Measurements from ENCODE around the gene BECN2.
"Not testable (repeated sequence)": the region's sequence is repeated elsewhere in the genome, so short reads cannot be mapped to it uniquely, and the experiment has no call there.

Gene BECN2

DNA sequence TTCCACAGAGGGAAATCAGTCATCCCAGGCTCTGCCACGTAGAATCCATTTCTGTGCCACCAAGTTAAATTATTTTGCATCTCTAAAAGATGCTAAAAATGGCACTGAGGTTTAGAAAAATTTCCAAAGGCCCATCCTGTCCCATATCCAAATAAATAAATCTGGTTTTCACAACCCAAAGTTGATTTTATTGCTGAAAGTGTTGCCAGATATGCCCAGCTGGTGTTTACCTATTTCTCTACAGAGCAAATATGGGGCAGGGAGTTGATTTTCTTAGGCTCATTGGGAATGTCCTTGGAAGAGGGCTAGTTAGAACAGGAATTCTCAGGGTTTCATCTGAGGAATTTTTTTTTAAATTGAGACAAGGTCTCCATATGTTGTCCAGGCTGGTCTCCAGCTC is 22.4 kb downstream of the BECN2 start:
- no peak for TF ChIP-seq CTCF (IDR thresholded peaks at IDR 0.05; ENCODE audit: unreplicated experiment in 3 of 3)
- no peak overlapping the region for H3K27ac Mint-ChIP-seq
- peaks cover 4% of the 10 kb centered on the region for H3K36me3 Mint-ChIP-seq (ENCODE audit: low read depth)
- H3K27me3 Mint-ChIP-seq (ENCODE audit: low read depth): peaks cover 4% of the 10 kb centered on the region
- H3K9me3 Mint-ChIP-seq: peaks cover 8% of the 10 kb centered on the region
- H3K4me1 Mint-ChIP-seq: no peaks in the 10 kb centered on the region
- no peak overlapping the region for H3K4me3 Mint-ChIP-seq

DNA sequence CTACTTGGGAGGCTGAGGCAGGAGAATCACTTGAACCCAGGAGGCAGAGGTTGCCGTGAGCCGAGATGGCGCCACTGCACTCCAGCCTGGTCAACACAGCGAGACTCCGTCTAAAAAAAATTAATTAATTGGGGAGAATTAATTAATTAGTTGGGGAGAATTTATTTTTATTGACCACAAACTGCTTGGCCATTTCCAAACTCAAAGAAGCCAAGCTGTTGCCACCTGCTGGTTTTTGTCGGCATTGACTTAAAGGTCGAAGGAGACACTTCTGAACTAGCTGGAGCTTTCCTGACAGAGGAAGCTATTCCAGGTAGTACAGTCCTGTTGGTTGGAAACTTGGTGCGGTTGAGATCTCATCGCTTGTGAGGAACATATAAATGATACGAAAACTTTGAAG is 28.2 kb downstream of the BECN2 start:
- peaks cover 6% of the 10 kb centered on the region for H3K27me3 Mint-ChIP-seq (ENCODE audit: low read depth)
- no peak overlapping the region for H3K27ac Mint-ChIP-seq
- TF ChIP-seq CTCF (IDR thresholded peaks at IDR 0.05; ENCODE audit: unreplicated experiment in 3 of 3): peak; percentile 39 to 50 (median 39)
- peaks cover 2% of the 10 kb centered on the region for H3K9me3 Mint-ChIP-seq
- no peaks in the 10 kb centered on the region for H3K36me3 Mint-ChIP-seq (ENCODE audit: low read depth)
- no peak overlapping the region for H3K4me3 Mint-ChIP-seq
- peaks cover 25% of the 10 kb centered on the region for H3K4me1 Mint-ChIP-seq

DNA sequence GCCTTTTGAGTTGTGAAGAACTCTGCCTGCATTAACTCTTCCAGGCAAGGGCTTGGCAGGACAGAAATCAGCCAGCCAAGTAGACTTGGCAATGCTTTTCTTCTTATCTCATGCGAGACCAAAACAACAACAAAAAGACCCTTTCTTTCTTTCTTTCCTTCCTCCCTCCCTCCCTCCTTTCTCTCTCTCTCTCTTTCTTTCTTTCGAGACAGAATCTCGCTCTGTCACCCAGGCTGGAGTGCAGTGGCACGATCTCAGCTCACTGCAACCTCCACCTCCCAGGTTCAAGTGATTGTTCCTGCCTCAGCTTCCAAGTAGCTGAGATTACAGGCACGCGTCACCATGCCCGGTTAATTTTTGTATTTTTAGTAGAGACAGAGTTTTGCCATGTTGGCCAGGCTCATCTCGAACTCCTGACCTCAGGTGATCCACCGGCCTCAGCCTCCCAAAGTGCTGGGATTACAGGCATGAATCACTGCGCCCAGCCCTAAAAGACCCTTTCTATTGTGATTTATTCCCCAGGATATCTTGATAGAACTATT is 30.9 kb downstream of the BECN2 start:
- not testable (repeated sequence) for H3K9me3 Mint-ChIP-seq; H3K36me3 Mint-ChIP-seq (ENCODE audit: low read depth); H3K27me3 Mint-ChIP-seq (ENCODE audit: low read depth)
- Mint-ChIP-seq H3K4me1 (peaks cover 45% of the 10 kb centered on the region), H3K27ac (peak overlapping the region; percentile 64 to 87 (median 79)), H3K4me3 (peak overlapping the region in 2 of 3 experiments; percentile 12 to 21)

- no peaks in the 10 kb centered on the region for H3K9me3 Mint-ChIP-seq
- peak overlapping the region in 2 of 3 experiments; percentile 17 to 80 for H3K27ac Mint-ChIP-seq
- peak overlapping the region in 1 of 3 experiments; percentile 42 for H3K4me3 Mint-ChIP-seq
- peaks cover 11% of the 10 kb centered on the region for H3K27me3 Mint-ChIP-seq (ENCODE audit: low read depth)
- H3K4me1 Mint-ChIP-seq: peaks cover 49% of the 10 kb centered on the region
- no peak for TF ChIP-seq CTCF (IDR thresholded peaks at IDR 0.05; ENCODE audit: unreplicated experiment in 3 of 3)
- no peaks in the 10 kb centered on the region for H3K36me3 Mint-ChIP-seq (ENCODE audit: low read depth)
These were observed 32.5 kb downstream of the BECN2 start for GRCh38 chr1:241990040-241990439.

DNA sequence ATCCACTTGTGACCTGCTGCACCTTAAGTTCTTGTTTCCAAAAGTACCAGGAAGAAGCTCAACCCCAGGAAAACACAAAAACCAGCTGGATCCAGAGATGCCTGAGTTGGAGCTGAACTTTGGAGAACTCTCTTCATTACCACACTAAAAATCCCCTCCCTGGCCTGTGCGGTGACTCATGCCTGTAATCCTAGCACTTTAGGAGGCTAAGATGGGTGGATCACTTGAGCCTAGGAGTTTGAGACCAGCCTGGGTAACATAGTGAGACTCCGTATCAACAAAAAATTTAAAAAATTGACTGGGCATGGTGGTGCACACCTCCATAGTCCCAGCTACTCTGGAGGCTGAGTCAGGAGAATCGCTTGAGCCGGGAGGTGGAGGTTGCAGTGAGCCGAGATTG is 35.2 kb downstream of the BECN2 start:
- Mint-ChIP-seq H3K27ac (no peak overlapping the region), H3K9me3 (no peaks in the 10 kb centered on the region), H3K36me3 (ENCODE audit: low read depth) (no peaks in the 10 kb centered on the region), H3K4me3 (no peak overlapping the region), H3K4me1 (peaks cover 56% of the 10 kb centered on the region), H3K27me3 (ENCODE audit: low read depth) (peaks cover 15% of the 10 kb centered on the region)
- TF ChIP-seq CTCF (IDR thresholded peaks at IDR 0.05; ENCODE audit: unreplicated experiment in 3 of 3): no peak

- Mint-ChIP-seq H3K36me3 (ENCODE audit: low read depth) (no peaks in the 10 kb centered on the region), H3K4me3 (no peak overlapping the region), H3K9me3 (no peaks in the 10 kb centered on the region), H3K4me1 (peaks cover 57% of the 10 kb centered on the region), H3K27ac (no peak overlapping the region), H3K27me3 (ENCODE audit: low read depth) (peaks cover 20% of the 10 kb centered on the region)
- TF ChIP-seq CTCF (IDR thresholded peaks at IDR 0.05; ENCODE audit: unreplicated experiment in 3 of 3): no peak
These were observed 36.6 kb downstream of the BECN2 start for GRCh38 chr1:241994171-241994570.

Data from nephron (organoid).